CD4-positive, alpha-beta T cell treated with Interferon alpha-2 for 1 hour (primary cell): ENCODE results near the gene SEMA6C.
"Not testable (repeated sequence)": the region's sequence is repeated elsewhere in the genome, so short reads cannot be mapped to it uniquely, and the experiment has no call there.

ENCODE experiments used
- DNase-seq, 2 donors: peaks; one replicate each; pipeline ENCODE4 v3.0.0-alpha.2; 2020 to 2022

SEMA6C gene

GRCh38 chr1:151128800-151129199, 17.6 kb downstream of the SEMA6C start:
- no peak for DNase-seq

- no peak for DNase-seq
Observed at GRCh38 chr1:151124763-151125403, 21.5 kb downstream of the SEMA6C start.

GRCh38 chr1:151113877-151114276, 32.6 kb downstream of the SEMA6C start:
- no peak for DNase-seq

GRCh38 chr1:151108331-151108730, 38.1 kb downstream of the SEMA6C start:
- no peak for DNase-seq

- no peak for DNase-seq
Observed at GRCh38 chr1:151106894-151107293, 39.5 kb downstream of the SEMA6C start.

GRCh38 chr1:151104630-151105029, 41.8 kb downstream of the SEMA6C start:
- no peak for DNase-seq

- no peak for DNase-seq
Observed at GRCh38 chr1:151098126-151098525, 48.3 kb downstream of the SEMA6C start.

- DNase-seq, result not testable (repeated sequence)
Observed at GRCh38 chr1:151097426-151097825, 49.0 kb downstream of the SEMA6C start.

- DNase-seq, result no peak
Observed at GRCh38 chr1:151085953-151086559, 60.4 kb downstream of the SEMA6C start.
